Measurements from ENCODE around the gene PRKCZ. TPM values are rescaled to one million over a fixed set of nuclear protein-coding genes. Genes with fewer than 3 reads are reported as not detected.

Gene PRKCZ
- total and polyA plus RNA-seq, 2 of the 4 experiments (the other 2 are of a cell fraction), result 2.0 to 3.5 TPM

- in situ Hi-C loops (cut with MboI; ENCODE audit: low sequenced_read_pairs), result loop anchor here (25.0 kb wide), 1 partner anchor 350 kb away; the partner anchor contains the start of genes HES5 and PANK4
- no TSS peak for BruUV-seq (replicated peaks)
- dilution Hi-C loops (cut with HindIII; ENCODE audit: low sequenced_read_pairs, unreplicated experiment), result no loop called here
These were observed 136.7 kb downstream of the PRKCZ start for GRCh38 chr1:2186901-2187300.

More at GRCh38 chr1:2186901-2187300, 136.7 kb downstream of the PRKCZ start:
- TF ChIP-seq RFX5 (IDR thresholded peaks at IDR 0.05; ENCODE audit: low read depth, low read length) (no peak), MXI1 (IDR thresholded peaks at IDR 0.05; ENCODE audit: borderline replicate concordance, low read depth, low read length) (no peak), CHD1 (IDR thresholded peaks at IDR 0.05; ENCODE audit: low read depth, low read length) (no peak), POLR2A (IDR thresholded peaks at IDR 0.05; ENCODE audit: low read depth, low read length) (no peak), RCOR1 (IDR thresholded peaks at IDR 0.05; ENCODE audit: insufficient replicate concordance, low read length) (no peak), FOS (IDR thresholded peaks at IDR 0.05; ENCODE audit: low read depth, low read length) (no peak), CTCF (conservative IDR thresholded peaks at IDR 0.05; ENCODE audit: low read depth, low read length) (no peak), CEBPB (IDR thresholded peaks at IDR 0.05; ENCODE audit: low read depth, low read length) (no peak), SMC3 (IDR thresholded peaks at IDR 0.05; ENCODE audit: low read depth, low read length) (no peak), MAZ (IDR thresholded peaks at IDR 0.05; ENCODE audit: borderline replicate concordance, low read depth, low read length) (no peak), RAD21 (IDR thresholded peaks at IDR 0.05; ENCODE audit: low read length) (no peak), MAFK (IDR thresholded peaks at IDR 0.05; ENCODE audit: low read depth, low read length) (no peak), USF2 (IDR thresholded peaks at IDR 0.05; ENCODE audit: low read depth, low read length) (no peak)
- H4K5ac ChIP-seq (ENCODE audit: low read depth, low read length), result no peak overlapping the region
- peaks cover 16% of the 10 kb centered on the region for H3K4me1 ChIP-seq (ENCODE audit: control insufficient read depth, insufficient read depth, low read length)
- H3K27ac ChIP-seq (ENCODE audit: insufficient read depth, low read length), result no peak overlapping the region
- no peak overlapping the region for H2AK5ac ChIP-seq (ENCODE audit: low read depth, low read length)
- no peak overlapping the region for H2BK15ac ChIP-seq (ENCODE audit: low read depth, low read length)
- 100% methylated on average over 1 of the region's 9 CpGs; no CpG with 5 or more reads in 1 of the 2 experiments for WGBS, 2 experiments (ENCODE audit: extremely low coverage in 2 of 2, insufficient read length in 1 of 2)
- H4K20me1 ChIP-seq (ENCODE audit: insufficient read depth, low read length), result 0 out of 2 replicates have a peak, but pooled peaks cover 12% of the 10 kb centered on the region
- no peak overlapping the region for H2BK5ac ChIP-seq (ENCODE audit: low read depth, low read length, poor library complexity, severe bottlenecking)
- DNase-seq (no peak), ATAC-seq (ENCODE audit: low read depth) (no peak)
- H3K4me3 ChIP-seq (ENCODE audit: insufficient read depth, low read depth, low read length), result no peak overlapping the region
- no peak overlapping the region for H3K9ac ChIP-seq (ENCODE audit: low read depth, low read length)
- H4K91ac ChIP-seq (ENCODE audit: insufficient read depth, low read depth, low read length), result no peak overlapping the region
- no peak overlapping the region for H3K4ac ChIP-seq (ENCODE audit: low read depth, low read length)
- no peak overlapping the region for H3K4me2 ChIP-seq (ENCODE audit: low read depth, low read length)
- H3K79me1 ChIP-seq (ENCODE audit: low read depth in 1 of 2, low read length in 2 of 2), result peaks cover 9 to 28% of the 10 kb centered on the region in 2 experiments
- POLR2A ChIA-PET (ENCODE audit: unreplicated experiment), result no interaction called here
- no peak overlapping the region for H2BK120ac ChIP-seq (ENCODE audit: low read depth, low read length)
- H3K9me1 ChIP-seq (ENCODE audit: insufficient read depth, low read length), result 0 out of 2 replicates have a peak, but pooled peaks cover 2% of the 10 kb centered on the region
- H3K27me3 ChIP-seq (ENCODE audit: control insufficient read depth, insufficient read depth, low read length), result no peaks in the 10 kb centered on the region
- intact Hi-C loops (cut with micrococcal nuclease), result no loop called here
- H3K18ac ChIP-seq (ENCODE audit: low read depth, low read length), result no peak overlapping the region
- H3K14ac ChIP-seq (replicated peaks; ENCODE audit: low read depth, low read length), result no peak overlapping the region
- no peaks in the 10 kb centered on the region for H3K9me3 ChIP-seq (ENCODE audit: control insufficient read depth, insufficient read depth, low read length)
- H3K36me3 ChIP-seq (ENCODE audit: control insufficient read depth, insufficient read depth, low read length), result peaks cover 9% of the 10 kb centered on the region; the same call in 1 of the 2 replicates
- H2AK9ac ChIP-seq (replicated peaks; ENCODE audit: low read depth, low read length, poor library complexity), result no peak overlapping the region
- no peak overlapping the region for H3K23ac ChIP-seq (ENCODE audit: low read depth, low read length)
- no peak overlapping the region for H2BK20ac ChIP-seq (ENCODE audit: low read depth, low read length)
- H4K8ac ChIP-seq (ENCODE audit: low read depth in 2 of 2, low read length in 2 of 2), result no peak overlapping the region
- no peak overlapping the region for H3K56ac ChIP-seq (ENCODE audit: extremely low read depth, insufficient read depth, low read length)
- CTCF ChIA-PET, result no interaction called here
- H2AFZ ChIP-seq (replicated peaks; ENCODE audit: low read length, poor library complexity), result no peak overlapping the region
